Endodermal cell (in vitro differentiated cells): ENCODE data around the gene PDCD2. TPM values are rescaled to one million over a fixed set of nuclear protein-coding genes. Genes with fewer than 3 reads are reported as not detected.

Source experiments
- DNase-seq: peaks from one replicate; pipeline ENCODE4 v3.0.0-alpha.2; 2017
- H3K27ac ChIP-seq: 2 replicates; pipeline ENCODE4 v1.5.1; 2013; ENCODE audit warnings: mild to moderate bottlenecking, low read depth, low read length, moderate library complexity
- H3K27me3 ChIP-seq: 2 replicates; pipeline ENCODE4 v1.6.1; 2013; ENCODE audit warnings: mild to moderate bottlenecking, low read length, moderate library complexity; ENCODE audit not compliant: insufficient read depth, control insufficient read depth, poor library complexity, severe bottlenecking
- H3K36me3 ChIP-seq: 2 replicates; pipeline ENCODE4 v1.7.0; 2013; ENCODE audit warnings: mild to moderate bottlenecking, low read length, moderate library complexity; ENCODE audit not compliant: control insufficient read depth, insufficient read depth
- H3K4me1 ChIP-seq: one replicate; pipeline ENCODE4 v1.7.0; 2013; ENCODE audit warnings: low read length; ENCODE audit not compliant: control insufficient read depth, insufficient read depth
- H3K4me3 ChIP-seq: 2 replicates; pipeline ENCODE4 v1.5.1; 2013; ENCODE audit warnings: mild to moderate bottlenecking, low read length, moderate library complexity
- H3K9ac ChIP-seq: 2 replicates; pipeline ENCODE4 v1.6.1; 2013; ENCODE audit warnings: mild to moderate bottlenecking, low read length, moderate library complexity; ENCODE audit not compliant: poor library complexity, severe bottlenecking; ENCODE audit errors: extremely low read depth
- H3K9me3 ChIP-seq: 2 replicates; pipeline ENCODE4 v1.6.1; 2013; ENCODE audit warnings: mild to moderate bottlenecking, low read length, moderate library complexity; ENCODE audit not compliant: control insufficient read depth
- H3K27ac Mint-ChIP-seq: 2 replicates; pipeline ENCODE4 v1.8.0; 2020; ENCODE audit warnings: mixed read lengths
- H3K27me3 Mint-ChIP-seq: 2 replicates; pipeline ENCODE4 v1.8.0; 2021; ENCODE audit warnings: mild to moderate bottlenecking, mixed read lengths; ENCODE audit not compliant: insufficient read depth
- H3K36me3 Mint-ChIP-seq: 2 replicates; pipeline ENCODE4 v1.8.0; 2020; ENCODE audit warnings: low read depth, mixed read lengths
- H3K4me1 Mint-ChIP-seq: 2 replicates; pipeline ENCODE4 v1.8.0; 2020; ENCODE audit warnings: mixed read lengths
- H3K4me3 Mint-ChIP-seq: 2 replicates; pipeline ENCODE4 v1.8.0; 2020; ENCODE audit warnings: mild to moderate bottlenecking, moderate library complexity, mixed read lengths
- H3K9me3 Mint-ChIP-seq: 2 replicates; pipeline ENCODE4 v1.8.0; 2020; ENCODE audit warnings: mild to moderate bottlenecking, mixed read lengths
- CTCF ChIP-seq: fragments of 200-600 bp; sonication (generic); conservative IDR thresholded peaks from 2 replicates; pipeline ENCODE4 v1.5.0; 2021; ENCODE audit warnings: antibody characterized with exemption, mild to moderate bottlenecking
- WGBS, 2 experiments: methylation state at CpG; one replicate each; pipeline versions ENCODE4 v1.1.5 to v1.1.7; 2013; ENCODE audit warnings: missing lambda C conversion rate in 2 of 2, mixed read lengths in 1 of 2; ENCODE audit not compliant: insufficient coverage in 1 of 2, insufficient read length in 1 of 2; 5-methylcytosine and 5-hydroxymethylcytosine counted together
- total RNA-seq, 2 donors: library from RNA; stranded (reverse); fragmentation: NEBNext Ultra II Directional in 1 of 2; extraction: Animal tissue kit (Norgen Biotek cat#: 25700) in 1 of 2; gene quantifications; 2 replicates in 1 of 2; 3 replicates in 1 of 2; pipeline ENCODE4 v1.2.1, GENCODE V29; 2021

Gene PDCD2
- total RNA-seq, 2 donors from 2014 or later = 72.2 to 72.7 TPM

GRCh38 chr6:170553534-170554012 is 30.9 kb downstream of the PDCD2 start:
- H3K36me3 Mint-ChIP-seq = peaks cover 19% of the 10 kb centered on the region
- TF ChIP-seq CTCF = no peak
- H3K4me3 Mint-ChIP-seq = no peak overlapping the region
- H3K9me3 Mint-ChIP-seq = no peaks in the 10 kb centered on the region
- Histone ChIP-seq H3K9ac (peak overlapping the region; percentile 94), H3K9me3 (no peaks in the 10 kb centered on the region), H3K36me3 (peaks cover 30% of the 10 kb centered on the region), H3K27me3 (no peaks in the 10 kb centered on the region), H3K4me1 (no peaks in the 10 kb centered on the region), H3K27ac (no peak overlapping the region), H3K4me3 (peak overlapping the region; percentile 91)
- no peaks in the 10 kb centered on the region for H3K27me3 Mint-ChIP-seq
- WGBS, 2 experiments = 0% methylated on average over 4 to 13 of the region's 13 CpGs
- DNase-seq = no peak
- peaks cover 16% of the 10 kb centered on the region for H3K4me1 Mint-ChIP-seq
- no peak overlapping the region for H3K27ac Mint-ChIP-seq

GRCh38 chr6:170552765-170553533 is 31.5 kb downstream of the PDCD2 start, which contains the start of gene PSMB1:
Gene PSMB1 (minus strand): TSS chr6:170553307. CDS start chr6:170553242, 65 bp downstream.
- Mint-ChIP-seq H3K4me1 (peaks cover 16% of the 10 kb centered on the region), H3K4me3 (no peak within 1 kb of the TSS), H3K27me3 (no peaks in the 10 kb centered on the region), H3K9me3 (no peaks in the 10 kb centered on the region), H3K36me3 (peaks cover 19% of the 10 kb centered on the region), H3K27ac (no peak within 1 kb of the TSS)
- Histone ChIP-seq H3K4me1 (no peaks in the 10 kb centered on the region), H3K27ac (peak within 1 kb of the TSS; percentile 96), H3K36me3 (peaks cover 31% of the 10 kb centered on the region), H3K27me3 (no peaks in the 10 kb centered on the region), H3K9me3 (no peaks in the 10 kb centered on the region), H3K4me3 (peak within 1 kb of the TSS; percentile 91), H3K9ac (peak within 1 kb of the TSS; percentile 94)
- 0% methylated on average over 27 to 41 of the region's 41 CpGs for WGBS, 2 experiments
- TF ChIP-seq CTCF = no peak
- DNase-seq = peak; percentile 97

GRCh38 chr6:170545405-170545804 is 39.0 kb downstream of the PDCD2 start:
- no peak for TF ChIP-seq CTCF
- no peaks in the 10 kb centered on the region for H3K27me3 Mint-ChIP-seq
- no peak overlapping the region for H3K27ac ChIP-seq
- H3K9me3 Mint-ChIP-seq = no peaks in the 10 kb centered on the region
- no peak overlapping the region for H3K4me3 ChIP-seq
- no peak overlapping the region for H3K27ac Mint-ChIP-seq
- peaks cover 6% of the 10 kb centered on the region for H3K4me1 Mint-ChIP-seq
- H3K9ac ChIP-seq = no peak overlapping the region
- H3K4me3 Mint-ChIP-seq = no peak overlapping the region
- DNase-seq = no peak
- H3K9me3 ChIP-seq = no peaks in the 10 kb centered on the region
- H3K36me3 ChIP-seq = peaks cover 97% of the 10 kb centered on the region
- H3K27me3 ChIP-seq = no peaks in the 10 kb centered on the region
- no peaks in the 10 kb centered on the region for H3K4me1 ChIP-seq
- WGBS, 2 experiments = 44 to 100% methylated on average over 1 to 2 of the region's 2 CpGs
- H3K36me3 Mint-ChIP-seq = peaks cover 72% of the 10 kb centered on the region
